PFSK-1 (cell line): ENCODE data around the gene SPECC1.

Experiments used
- FOXP2 ChIP-seq: optimal IDR thresholded peaks from 2 replicates; pipeline ENCODE3; 2011; ENCODE audit warnings: borderline replicate concordance, control low read depth, inconsistent platforms; ENCODE audit not compliant: insufficient read depth; ENCODE audit errors: extremely low read length, extremely low read depth
- POLR2AphosphoS5 ChIP-seq: IDR thresholded peaks from 2 replicates; pipeline ENCODE4 v1.6.1; 2012; ENCODE audit warnings: low read depth, mild to moderate bottlenecking, control low read depth, low read length, moderate library complexity
- REST ChIP-seq, 2 experiments: IDR thresholded peaks; 2 replicates each; pipeline versions ENCODE4 v1.6.1 to v1.8.0; 2011 to 2012; ENCODE audit warnings: low read depth in 2 of 2, low read length in 2 of 2, control low read depth in 1 of 2, inconsistent platforms in 1 of 2, mild to moderate bottlenecking in 1 of 2, moderate library complexity in 1 of 2; ENCODE audit not compliant: insufficient read depth in 1 of 2
- SIN3A ChIP-seq: IDR thresholded peaks from 2 replicates; pipeline ENCODE4 v1.6.1; 2012; ENCODE audit warnings: mild to moderate bottlenecking, low read length, moderate library complexity, borderline replicate concordance; ENCODE audit not compliant: insufficient read depth
- TAF1 ChIP-seq: IDR thresholded peaks from 2 replicates; pipeline ENCODE4 v1.6.1; 2012; ENCODE audit warnings: low read length, control low read depth, borderline replicate concordance; ENCODE audit not compliant: insufficient read depth

SPECC1 gene

GRCh38 chr17:20089756-20090547, 80.8 kb downstream of the SPECC1 start:
- TF ChIP-seq FOXP2 (no peak), REST (IDR thresholded peaks at IDR 0.05; ENCODE audit: insufficient read depth in 1 of 2, low read depth in 2 of 2, low read length in 2 of 2) (no peak), POLR2AphosphoS5 (no peak), SIN3A (no peak), TAF1 (no peak)

- no peak for TF ChIP-seq POLR2AphosphoS5
- TF ChIP-seq REST (IDR thresholded peaks at IDR 0.05; ENCODE audit: insufficient read depth in 1 of 2, low read depth in 2 of 2, low read length in 2 of 2): no peak
These were observed 82.2 kb downstream of the SPECC1 start for GRCh38 chr17:20091174-20092029.

- TF ChIP-seq TAF1 (no peak), FOXP2 (no peak), POLR2AphosphoS5 (no peak), REST (IDR thresholded peaks at IDR 0.05; ENCODE audit: insufficient read depth in 1 of 2, low read depth in 2 of 2, low read length in 2 of 2) (no peak), SIN3A (no peak)
These were observed 83.2 kb downstream of the SPECC1 start for GRCh38 chr17:20092261-20092867.

- TF ChIP-seq FOXP2 (no peak), POLR2AphosphoS5 (no peak), TAF1 (no peak), REST (IDR thresholded peaks at IDR 0.05; ENCODE audit: insufficient read depth in 1 of 2, low read depth in 2 of 2, low read length in 2 of 2) (no peak)
These were observed 83.9 kb downstream of the SPECC1 start for GRCh38 chr17:20092973-20093626.
